NAMALWA (cell line): ENCODE data around the gene CALN1.
A peak's percentile ranks its signal among the peaks of the same experiment; 100 is the strongest.

Source experiments
- DNase-seq: peaks from one replicate; pipeline ENCODE4 v3.0.0-alpha.2; 2015; ENCODE audit warnings: low spot score

CALN1 gene

GRCh38 chr7:72182036-72182435, 230.1 kb downstream of the CALN1 start:
- DNase-seq = no peak

GRCh38 chr7:72176875-72177274, 235.3 kb downstream of the CALN1 start:
- no peak for DNase-seq

GRCh38 chr7:72170475-72170874, 241.7 kb downstream of the CALN1 start:
- DNase-seq = no peak

GRCh38 chr7:72163271-72163670, 248.9 kb downstream of the CALN1 start:
- no peak for DNase-seq

- peak; percentile 14 for DNase-seq
Measured at GRCh38 chr7:72161534-72161933, 250.6 kb downstream of the CALN1 start.

- no peak for DNase-seq
Measured at GRCh38 chr7:72159911-72160310, 252.2 kb downstream of the CALN1 start.

- DNase-seq = no peak
Measured at GRCh38 chr7:72156671-72157070, 255.5 kb downstream of the CALN1 start.

- no peak for DNase-seq
Measured at GRCh38 chr7:72153132-72153512, 259.0 kb downstream of the CALN1 start.

GRCh38 chr7:72152161-72153131, 259.7 kb downstream of the CALN1 start:
- DNase-seq = no peak

GRCh38 chr7:72140566-72140965, 271.6 kb downstream of the CALN1 start:
- no peak for DNase-seq

GRCh38 chr7:72127136-72127535, 285.0 kb downstream of the CALN1 start:
- no peak for DNase-seq

- DNase-seq = no peak
Measured at GRCh38 chr7:72123913-72124312, 288.2 kb downstream of the CALN1 start.

- no peak for DNase-seq
Measured at GRCh38 chr7:72118366-72118765, 293.8 kb downstream of the CALN1 start.

GRCh38 chr7:72114129-72114528, 298.0 kb downstream of the CALN1 start:
- DNase-seq = no peak

- DNase-seq = no peak
Measured at GRCh38 chr7:72112992-72113391, 299.1 kb downstream of the CALN1 start.

- no peak for DNase-seq
Measured at GRCh38 chr7:72112530-72112929, 299.6 kb downstream of the CALN1 start.

- DNase-seq = no peak
Measured at GRCh38 chr7:72111086-72111485, 301.1 kb downstream of the CALN1 start.

- DNase-seq = no peak
Measured at GRCh38 chr7:72109566-72109965, 302.6 kb downstream of the CALN1 start.

- no peak for DNase-seq
Measured at GRCh38 chr7:72106405-72106804, 305.7 kb downstream of the CALN1 start.

GRCh38 chr7:72101444-72101843, 310.7 kb downstream of the CALN1 start:
- no peak for DNase-seq

- DNase-seq = no peak
Measured at GRCh38 chr7:72099784-72100183, 312.4 kb downstream of the CALN1 start.

GRCh38 chr7:72098807-72099580, 313.1 kb downstream of the CALN1 start:
- no peak for DNase-seq

GRCh38 chr7:72097226-72097625, 314.9 kb downstream of the CALN1 start:
- no peak for DNase-seq
